ENCODE results near the gene ANKRD33.

- no peak for TF ChIP-seq CTCF (IDR thresholded peaks at IDR 0.05; ENCODE audit: insufficient read depth, low read depth, low read length)
- no peak for TF ChIP-seq EZH2 (IDR thresholded peaks at IDR 0.05; ENCODE audit: insufficient read depth, low read length)
Measured at GRCh38 chr12:51910691-51911090, 22.8 kb downstream of the ANKRD33 start.

Data from astrocyte (in vitro differentiated cells and primary cell).